ENCODE measurements around the gene ZNF584. TPM values are rescaled to one million over a fixed set of nuclear protein-coding genes. Genes with fewer than 3 reads are reported as not detected.
"Not testable (repeated sequence)": the region's sequence is repeated elsewhere in the genome, so short reads cannot be mapped to it uniquely, and the experiment has no call there.

The ZNF584 gene
- total RNA-seq, 1 donor from 2014 or later = 31.1 TPM

GRCh38 chr19:58400316-58400915 is 8.0 kb upstream of the ZNF584 start:
- peak overlapping the region; percentile 94 for H3K4me3 Mint-ChIP-seq
- H3K4me1 Mint-ChIP-seq = peaks cover 35% of the 10 kb centered on the region
- H3K27ac Mint-ChIP-seq (ENCODE audit: unreplicated experiment) = peak overlapping the region; percentile 90

GRCh38 chr19:58400916-58401839 is 7.3 kb upstream of the ZNF584 start:
- Mint-ChIP-seq H3K9me3 (no peaks in the 10 kb centered on the region), H3K4me3 (peak overlapping the region; percentile 94), H3K4me1 (peaks cover 35% of the 10 kb centered on the region), H3K27ac (ENCODE audit: unreplicated experiment) (peak overlapping the region; percentile 90), H3K36me3 (ENCODE audit: low read depth) (peaks cover 10% of the 10 kb centered on the region), H3K27me3 (ENCODE audit: low read depth) (peaks cover 14% of the 10 kb centered on the region)
- DNase-seq (ENCODE audit: low read depth, low spot score) = peak; percentile 99
- TF ChIP-seq CTCF (conservative IDR thresholded peaks at IDR 0.05) = no peak

More at GRCh38 chr19:58400316-58400915, 8.0 kb upstream of the ZNF584 start:
- H3K9me3 Mint-ChIP-seq = no peaks in the 10 kb centered on the region
- DNase-seq (ENCODE audit: low read depth, low spot score) = no peak
- peaks cover 10% of the 10 kb centered on the region for H3K36me3 Mint-ChIP-seq (ENCODE audit: low read depth)
- no peak for TF ChIP-seq CTCF (conservative IDR thresholded peaks at IDR 0.05)
- H3K27me3 Mint-ChIP-seq (ENCODE audit: low read depth) = peaks cover 20% of the 10 kb centered on the region

GRCh38 chr19:58401840-58402421 is 6.5 kb upstream of the ZNF584 start:
- no peak for TF ChIP-seq CTCF (conservative IDR thresholded peaks at IDR 0.05)
- Mint-ChIP-seq H3K27me3 (ENCODE audit: low read depth) (peaks cover 14% of the 10 kb centered on the region), H3K9me3 (no peaks in the 10 kb centered on the region), H3K36me3 (ENCODE audit: low read depth) (peaks cover 16% of the 10 kb centered on the region), H3K4me3 (peak overlapping the region; percentile 94), H3K27ac (ENCODE audit: unreplicated experiment) (no peak overlapping the region), H3K4me1 (peaks cover 43% of the 10 kb centered on the region)
- DNase-seq (ENCODE audit: low read depth, low spot score) = no peak

- Mint-ChIP-seq H3K4me1 (peaks cover 53% of the 10 kb centered on the region), H3K27me3 (ENCODE audit: low read depth) (peaks cover 10% of the 10 kb centered on the region), H3K36me3 (ENCODE audit: low read depth) (peaks cover 21% of the 10 kb centered on the region), H3K4me3 (peak overlapping the region; percentile 86)
- H3K9me3 Mint-ChIP-seq; DNase-seq (ENCODE audit: low read depth, low spot score); H3K27ac Mint-ChIP-seq (ENCODE audit: unreplicated experiment): not testable (repeated sequence)
Measured at GRCh38 chr19:58403920-58404478, 4.5 kb upstream of the ZNF584 start.

- peaks cover 21% of the 10 kb centered on the region for H3K36me3 Mint-ChIP-seq (ENCODE audit: low read depth)
- H3K27me3 Mint-ChIP-seq (ENCODE audit: low read depth) = peaks cover 12% of the 10 kb centered on the region
- no peak for DNase-seq (ENCODE audit: low read depth, low spot score)
- no peaks in the 10 kb centered on the region for H3K9me3 Mint-ChIP-seq
- TF ChIP-seq CTCF (conservative IDR thresholded peaks at IDR 0.05) = peak; percentile 59
- H3K4me3 Mint-ChIP-seq = peak overlapping the region; percentile 100
- peak overlapping the region; percentile 96 for H3K27ac Mint-ChIP-seq (ENCODE audit: unreplicated experiment)
- peaks cover 45% of the 10 kb centered on the region for H3K4me1 Mint-ChIP-seq
Measured at GRCh38 chr19:58406818-58407657, 1.4 kb upstream of the ZNF584 start.
